Measurements from ENCODE around the gene UBE2O.

DNA sequence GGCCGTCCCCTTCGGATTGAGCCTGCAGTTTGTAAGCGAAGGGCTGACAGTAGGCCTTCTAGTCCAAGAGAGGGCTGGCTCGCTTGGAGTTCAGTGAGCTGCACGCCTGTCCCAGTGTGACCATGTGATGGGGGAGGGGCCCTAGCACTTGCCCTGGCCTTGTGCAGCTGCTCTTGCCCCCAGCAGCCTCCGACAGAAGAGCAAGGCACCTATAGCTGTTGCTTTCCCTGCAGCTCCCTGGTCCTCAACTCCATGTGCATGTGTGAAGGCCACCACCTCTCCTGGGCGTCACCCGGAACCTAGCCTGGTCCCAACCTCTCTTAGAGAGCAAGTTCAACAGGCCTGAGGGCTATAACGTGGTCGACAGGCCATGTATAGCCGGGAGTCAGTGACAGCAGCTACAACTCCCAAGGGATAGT, 62.9 kb downstream of the UBE2O start:
- TF ChIP-seq, protein P1, sequence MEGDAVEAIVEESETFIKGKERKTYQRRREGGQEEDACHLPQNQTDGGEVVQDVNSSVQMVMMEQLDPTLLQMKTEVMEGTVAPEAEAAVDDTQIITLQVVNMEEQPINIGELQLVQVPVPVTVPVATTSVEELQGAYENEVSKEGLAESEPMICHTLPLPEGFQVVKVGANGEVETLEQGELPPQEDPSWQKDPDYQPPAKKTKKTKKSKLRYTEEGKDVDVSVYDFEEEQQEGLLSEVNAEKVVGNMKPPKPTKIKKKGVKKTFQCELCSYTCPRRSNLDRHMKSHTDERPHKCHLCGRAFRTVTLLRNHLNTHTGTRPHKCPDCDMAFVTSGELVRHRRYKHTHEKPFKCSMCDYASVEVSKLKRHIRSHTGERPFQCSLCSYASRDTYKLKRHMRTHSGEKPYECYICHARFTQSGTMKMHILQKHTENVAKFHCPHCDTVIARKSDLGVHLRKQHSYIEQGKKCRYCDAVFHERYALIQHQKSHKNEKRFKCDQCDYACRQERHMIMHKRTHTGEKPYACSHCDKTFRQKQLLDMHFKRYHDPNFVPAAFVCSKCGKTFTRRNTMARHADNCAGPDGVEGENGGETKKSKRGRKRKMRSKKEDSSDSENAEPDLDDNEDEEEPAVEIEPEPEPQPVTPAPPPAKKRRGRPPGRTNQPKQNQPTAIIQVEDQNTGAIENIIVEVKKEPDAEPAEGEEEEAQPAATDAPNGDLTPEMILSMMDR (IDR thresholded peaks at IDR 0.05; ENCODE audit: low read length), result no peak
- no peak for TF ChIP-seq EZH2 (IDR thresholded peaks at IDR 0.05; ENCODE audit: borderline replicate concordance, low read length)

Measured in OCI-LY1 (cell line).